Testis (tissue), 3 donors: Measurements from ENCODE around the gene ME3. TPM values are rescaled to one million over a fixed set of nuclear protein-coding genes. Genes with fewer than 3 reads are reported as not detected.

Experiments used
- DNase-seq: peaks from one replicate; pipeline ENCODE4 v3.0.0-alpha.2; 2019
- H3K27ac ChIP-seq, 2 donors: fragments of 200-600 bp; sonication (generic); one replicate each; pipeline ENCODE4 v1.5.1; 2019
- H3K27me3 ChIP-seq: fragments of 200-600 bp; sonication (generic); one replicate; pipeline ENCODE4 v1.5.1; 2019
- H3K36me3 ChIP-seq: fragments of 200-600 bp; sonication (generic); one replicate; pipeline ENCODE4 v1.5.1; 2017; ENCODE audit warnings: low read depth; ENCODE audit errors: missing control alignments
- H3K4me1 ChIP-seq: fragments of 200-600 bp; sonication (generic); one replicate; pipeline ENCODE4 v1.5.1; 2019
- H3K4me3 ChIP-seq, 2 donors: fragments of 200-600 bp; sonication (generic); one replicate each; pipeline ENCODE4 v1.5.1; 2017 to 2019
- H3K9me3 ChIP-seq: fragments of 200-600 bp; sonication (generic); one replicate; pipeline ENCODE4 v1.5.1; 2017
- CTCF ChIP-seq, 3 experiments: fragments of 450-650 bp in 2 of 3; fragments of 200-600 bp in 1 of 3; sonication (generic) in 1 of 3; IDR thresholded peaks; one replicate each; pipeline ENCODE4 v1.5.1; 2016 to 2019; ENCODE audit warnings: antibody characterized with exemption in 3 of 3, mild to moderate bottlenecking in 2 of 3, moderate library complexity in 1 of 3
- POLR2A ChIP-seq: fragments of 450-650 bp; IDR thresholded peaks from one replicate; pipeline ENCODE4 v1.6.1; 2017; ENCODE audit warnings: antibody characterized with exemption, mild to moderate bottlenecking, moderate library complexity
- WGBS, 2 donors: methylation state at CpG; one replicate each; pipeline ENCODE4 v1.1.5; 2018; 5-methylcytosine and 5-hydroxymethylcytosine counted together
- intact Hi-C: fragments of 100-400 bp; cut with DNase I; formaldehyde crosslinking; loops from one replicate; pipeline ENCODE4 v1.15.1; 2023; ENCODE audit warnings: low total_unique reads
- polyA plus RNA-seq: library from polyadenylated mRNA; stranded (reverse); fragments of 350-450 nt; fragmentation: Illumina TruSeq; extraction: RNeasy Lipid Tissue Mini Kit (QIAGEN cat#74804); gene quantifications from one replicate; pipeline ENCODE4 v1.2.3, GENCODE V29; 2014; ENCODE audit warnings: low read depth, low replicate concordance; ENCODE audit not compliant: insufficient read depth
- total RNA-seq, 2 donors: library from RNA; depleted of rRNA; stranded (reverse); fragments of >200 nt; gene quantifications; one replicate each; pipeline ENCODE4 v1.2.3, GENCODE V29; 2016

Gene ME3
- total and polyA plus RNA-seq, 3 donors from 2014 or later, result 26.7 to 170 (median 115) TPM

DNA sequence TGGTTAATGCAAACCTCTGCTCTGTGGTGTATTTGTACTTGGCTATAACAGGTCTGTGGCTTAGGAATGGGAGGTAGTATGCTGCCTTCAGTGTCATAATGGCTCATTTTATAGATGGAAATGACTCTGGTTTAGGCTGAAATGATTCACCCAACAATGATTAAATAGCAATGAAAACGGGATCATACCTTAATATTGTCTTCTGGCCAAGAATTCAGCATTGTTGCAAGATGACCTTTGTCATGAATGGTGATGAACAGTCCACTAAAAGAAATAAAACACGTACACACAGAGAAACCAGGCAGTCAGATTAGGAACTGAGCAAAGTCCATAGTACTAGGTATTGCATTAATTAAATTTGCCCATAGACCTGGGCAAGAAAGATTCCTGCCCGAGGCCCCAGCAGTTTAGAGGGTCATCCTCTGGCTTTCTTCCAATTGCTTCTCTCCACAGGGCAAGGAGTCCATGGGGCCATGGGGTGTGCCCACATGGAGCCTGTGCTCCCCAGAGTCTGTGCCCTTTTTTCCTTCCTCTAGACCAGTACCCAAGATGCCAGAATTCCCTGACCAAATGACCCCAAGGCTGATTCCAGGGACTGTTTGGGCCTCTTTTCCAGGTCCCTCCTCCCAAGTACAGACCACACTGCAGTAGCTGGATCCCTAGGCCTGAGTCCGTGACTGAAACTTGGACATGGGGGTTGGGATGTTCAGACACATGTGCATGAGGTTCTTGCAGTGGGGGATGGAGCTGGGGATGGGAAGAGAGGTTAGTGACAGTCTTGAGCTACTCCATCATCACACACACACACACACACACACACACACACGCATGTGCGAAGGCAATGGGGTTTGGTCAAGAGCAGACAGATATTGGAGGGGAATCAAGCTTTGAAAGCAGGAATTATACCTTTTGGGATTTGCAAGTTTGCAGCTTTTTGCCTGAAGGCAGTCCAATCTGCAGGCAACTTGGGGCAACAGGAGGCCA is 163.5 kb downstream of the ME3 start:
- TF ChIP-seq POLR2A, result no peak
- TF ChIP-seq CTCF (IDR thresholded peaks at IDR 0.05), result no peak
- 63 to 83% methylated on average over 6 of the region's 6 CpGs for WGBS, 2 donors

GRCh38 chr11:86507249-86507845 is 165.1 kb downstream of the ME3 start:
- Histone ChIP-seq H3K36me3 (no peaks in the 10 kb centered on the region), H3K27me3 (no peaks in the 10 kb centered on the region), H3K4me1 (peaks cover 14% of the 10 kb centered on the region), H3K9me3 (no peaks in the 10 kb centered on the region), H3K27ac (no peak overlapping the region), H3K4me3 (no peak overlapping the region)
- 64 to 96% methylated on average over 4 of the region's 4 CpGs for WGBS, 2 donors
- TF ChIP-seq POLR2A, result no peak
- TF ChIP-seq CTCF (IDR thresholded peaks at IDR 0.05), result no peak
- no peak for DNase-seq
- intact Hi-C loops, result no loop called here

More for the DNA sequence above, 163.5 kb downstream of the ME3 start:
- H3K27ac ChIP-seq, result no peak overlapping the region
- peaks cover 14% of the 10 kb centered on the region for H3K4me1 ChIP-seq
- DNase-seq, result no peak
- intact Hi-C loops, result no loop called here
- no peak overlapping the region for H3K4me3 ChIP-seq
- no peaks in the 10 kb centered on the region for H3K27me3 ChIP-seq
- H3K36me3 ChIP-seq, result no peaks in the 10 kb centered on the region
- no peaks in the 10 kb centered on the region for H3K9me3 ChIP-seq

DNA sequence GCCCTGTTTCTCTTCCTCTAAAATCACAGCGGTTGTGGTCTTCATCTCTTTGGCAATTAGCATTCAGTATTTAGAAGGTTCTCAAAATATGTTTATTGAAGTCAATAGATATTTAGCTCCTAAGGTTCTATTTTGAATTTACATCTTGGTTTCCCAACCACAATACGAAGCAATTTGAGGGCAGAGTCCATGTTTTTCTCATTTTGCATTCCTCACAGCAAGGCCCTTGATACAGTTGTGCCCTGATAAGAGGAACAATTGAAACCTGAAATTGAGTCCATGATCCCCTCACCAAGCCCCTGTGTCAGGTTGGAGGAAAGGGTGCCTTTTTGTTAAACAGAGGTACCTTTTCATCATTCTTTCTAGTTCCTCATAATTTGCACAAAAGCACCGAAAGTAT is 166.2 kb downstream of the ME3 start:
- intact Hi-C loops, result no loop called here
- TF ChIP-seq CTCF (IDR thresholded peaks at IDR 0.05) (no peak), POLR2A (no peak)
- no peak for DNase-seq
- Histone ChIP-seq H3K9me3 (no peaks in the 10 kb centered on the region), H3K27me3 (no peaks in the 10 kb centered on the region), H3K4me3 (no peak overlapping the region), H3K4me1 (peaks cover 12% of the 10 kb centered on the region), H3K27ac (no peak overlapping the region), H3K36me3 (no peaks in the 10 kb centered on the region)
- WGBS, 2 donors, result 85 to 93% methylated on average over 3 of the region's 3 CpGs

DNA sequence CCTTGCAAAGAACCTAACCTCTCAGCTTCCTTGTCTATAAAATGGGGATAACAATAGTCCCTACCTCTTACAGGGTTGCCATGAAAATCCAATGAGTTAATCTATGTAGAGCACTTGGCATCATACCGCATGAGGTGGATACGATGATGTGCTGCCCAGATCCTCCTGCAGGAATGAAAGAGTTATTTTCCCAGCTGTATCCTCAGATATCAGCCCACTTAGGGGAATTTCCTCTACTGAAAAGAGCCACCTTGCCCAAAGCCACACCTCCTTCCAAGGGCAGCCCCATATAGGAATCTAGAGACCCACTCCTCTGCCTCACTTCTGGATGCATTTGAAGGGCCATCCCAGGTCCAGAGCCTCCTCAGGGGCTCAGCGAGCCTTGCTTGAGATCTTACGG is 169.3 kb downstream of the ME3 start:
- 89 to 90% methylated on average over 4 of the region's 4 CpGs for WGBS, 2 donors
- Histone ChIP-seq H3K27ac (no peak overlapping the region), H3K4me3 (no peak overlapping the region), H3K4me1 (no peaks in the 10 kb centered on the region), H3K9me3 (no peaks in the 10 kb centered on the region), H3K36me3 (no peaks in the 10 kb centered on the region), H3K27me3 (no peaks in the 10 kb centered on the region)
- TF ChIP-seq POLR2A (no peak), CTCF (IDR thresholded peaks at IDR 0.05) (no peak)
- no peak for DNase-seq
- intact Hi-C loops, result no loop called here
